Colonic mucosa (tissue), 4 donors: ENCODE results near the gene TENM4. TPM values are rescaled to one million over a fixed set of nuclear protein-coding genes. Genes with fewer than 3 reads are reported as not detected.

Source experiments
- DNase-seq: peaks from one replicate; pipeline ENCODE4 v3.0.0-alpha.2; 2020
- H3K27ac ChIP-seq: fragments of 200-600 bp; one replicate; pipeline ENCODE4 v1.8.0; 2021
- H3K27me3 ChIP-seq: fragments of 200-600 bp; one replicate; pipeline ENCODE4 v1.8.0; 2021
- H3K36me3 ChIP-seq: fragments of 200-600 bp; one replicate; pipeline ENCODE4 v1.8.0; 2021
- H3K4me1 ChIP-seq: fragments of 200-600 bp; one replicate; pipeline ENCODE4 v1.8.0; 2021; ENCODE audit warnings: mild to moderate bottlenecking
- H3K4me3 ChIP-seq: fragments of 200-600 bp; one replicate; pipeline ENCODE4 v1.8.0; 2021
- H3K9ac ChIP-seq, 2 donors: one replicate each; pipeline ENCODE4 v1.7.0; 2013; ENCODE audit warnings: control low read depth in 2 of 2, low read depth in 2 of 2, low read length in 2 of 2
- H3K9me3 ChIP-seq: fragments of 200-600 bp; one replicate; pipeline ENCODE4 v1.8.0; 2021
- CTCF ChIP-seq: fragments of 200-600 bp; IDR thresholded peaks from one replicate; pipeline ENCODE4 v1.8.0; 2022; ENCODE audit warnings: antibody characterized with exemption, mild to moderate bottlenecking
- intact Hi-C: fragments of 100-400 bp; cut with DNase I; formaldehyde crosslinking; loops from one replicate; pipeline ENCODE4 v1.14.1; 2022
- total RNA-seq, 2 donors: library from RNA; stranded (reverse); fragmentation: NEBNext Ultra II Directional in 1 of 2; extraction: Animal tissue kit (Norgen Biotek cat#: 25700) in 1 of 2; gene quantifications; one replicate each; pipeline ENCODE4 v1.2.1, GENCODE V29; 2021
- donor health status: healthy.
- donor health status: DM: no; HTN: no; CAD: no.
- donor health status: DM: no; HTN: no; CAD: no.

TENM4 gene
- total RNA-seq, 2 donors from 2014 or later: 0.48 to 1.2 TPM

- Histone ChIP-seq H3K27ac (no peak overlapping the region), H3K9ac (no peak overlapping the region), H3K36me3 (no peaks in the 10 kb centered on the region), H3K27me3 (no peaks in the 10 kb centered on the region), H3K9me3 (no peaks in the 10 kb centered on the region), H3K4me1 (no peaks in the 10 kb centered on the region), H3K4me3 (no peak overlapping the region)
- no peak for TF ChIP-seq CTCF
- intact Hi-C loops: no loop called here
- DNase-seq: no peak
Observed at GRCh38 chr11:78870655-78871054, 570.2 kb downstream of the TENM4 start.

- H3K27ac ChIP-seq: no peak overlapping the region
- no peaks in the 10 kb centered on the region for H3K36me3 ChIP-seq
- H3K4me3 ChIP-seq: no peak overlapping the region
- DNase-seq: no peak
- intact Hi-C loops: no loop called here
- no peaks in the 10 kb centered on the region for H3K27me3 ChIP-seq
- TF ChIP-seq CTCF: no peak
- H3K4me1 ChIP-seq: no peaks in the 10 kb centered on the region
- no peaks in the 10 kb centered on the region for H3K9me3 ChIP-seq
- H3K9ac ChIP-seq: no peak overlapping the region
Observed at GRCh38 chr11:78869293-78869692, 571.5 kb downstream of the TENM4 start.

GRCh38 chr11:78868563-78868962 is 572.3 kb downstream of the TENM4 start:
- H3K27me3 ChIP-seq: no peaks in the 10 kb centered on the region
- intact Hi-C loops: no loop called here
- H3K9me3 ChIP-seq: no peaks in the 10 kb centered on the region
- no peak for DNase-seq
- no peak for TF ChIP-seq CTCF
- no peak overlapping the region for H3K9ac ChIP-seq
- H3K4me1 ChIP-seq: no peaks in the 10 kb centered on the region
- no peak overlapping the region for H3K27ac ChIP-seq
- no peak overlapping the region for H3K4me3 ChIP-seq
- no peaks in the 10 kb centered on the region for H3K36me3 ChIP-seq

GRCh38 chr11:78860720-78861422 is 580.0 kb downstream of the TENM4 start:
- no peaks in the 10 kb centered on the region for H3K36me3 ChIP-seq
- DNase-seq: no peak
- H3K9me3 ChIP-seq: no peaks in the 10 kb centered on the region
- no peaks in the 10 kb centered on the region for H3K4me1 ChIP-seq
- TF ChIP-seq CTCF: no peak
- H3K27me3 ChIP-seq: no peaks in the 10 kb centered on the region
- H3K27ac ChIP-seq: no peak overlapping the region
- no peak overlapping the region for H3K9ac ChIP-seq
- intact Hi-C loops: no loop called here
- no peak overlapping the region for H3K4me3 ChIP-seq

GRCh38 chr11:78857688-78858087 is 583.1 kb downstream of the TENM4 start:
- H3K27me3 ChIP-seq: no peaks in the 10 kb centered on the region
- no peaks in the 10 kb centered on the region for H3K36me3 ChIP-seq
- no peak overlapping the region for H3K4me3 ChIP-seq
- intact Hi-C loops: no loop called here
- DNase-seq: no peak
- H3K9ac ChIP-seq: no peak overlapping the region
- H3K27ac ChIP-seq: no peak overlapping the region
- H3K9me3 ChIP-seq: no peaks in the 10 kb centered on the region
- H3K4me1 ChIP-seq: no peaks in the 10 kb centered on the region
- no peak for TF ChIP-seq CTCF
